Left ventricle myocardium superior (tissue), 1 donor: ENCODE results near the gene FBXL19. TPM values are rescaled to one million over a fixed set of nuclear protein-coding genes. Genes with fewer than 3 reads are reported as not detected.

ENCODE experiments used
- ATAC-seq: fragments of 200-7000 bp; cut with Tn5 transposase; one replicate; pipeline ENCODE4 v1.9.1; 2020; ENCODE audit warnings: mild to moderate bottlenecking, moderate library complexity
- DNase-seq: peaks from one replicate; pipeline ENCODE4 v3.0.0-alpha.2; 2020
- intact Hi-C: fragments of 100-400 bp; cut with micrococcal nuclease; formaldehyde crosslinking; loops from one replicate; pipeline ENCODE4 v1.11.0; 2022
- total RNA-seq: library from RNA; stranded (reverse); fragmentation: NEBNext Ultra II Directional; extraction: Animal tissue kit (Norgen Biotek cat#: 25700); gene quantifications from one replicate; pipeline ENCODE4 v1.2.1, GENCODE V29; 2021
- donor health status: DM: no; HTN: yes; CAD: no; lungs with severe emphysema.

FBXL19 gene
- total RNA-seq, 1 donor from 2014 or later = 5.7 TPM

DNA sequence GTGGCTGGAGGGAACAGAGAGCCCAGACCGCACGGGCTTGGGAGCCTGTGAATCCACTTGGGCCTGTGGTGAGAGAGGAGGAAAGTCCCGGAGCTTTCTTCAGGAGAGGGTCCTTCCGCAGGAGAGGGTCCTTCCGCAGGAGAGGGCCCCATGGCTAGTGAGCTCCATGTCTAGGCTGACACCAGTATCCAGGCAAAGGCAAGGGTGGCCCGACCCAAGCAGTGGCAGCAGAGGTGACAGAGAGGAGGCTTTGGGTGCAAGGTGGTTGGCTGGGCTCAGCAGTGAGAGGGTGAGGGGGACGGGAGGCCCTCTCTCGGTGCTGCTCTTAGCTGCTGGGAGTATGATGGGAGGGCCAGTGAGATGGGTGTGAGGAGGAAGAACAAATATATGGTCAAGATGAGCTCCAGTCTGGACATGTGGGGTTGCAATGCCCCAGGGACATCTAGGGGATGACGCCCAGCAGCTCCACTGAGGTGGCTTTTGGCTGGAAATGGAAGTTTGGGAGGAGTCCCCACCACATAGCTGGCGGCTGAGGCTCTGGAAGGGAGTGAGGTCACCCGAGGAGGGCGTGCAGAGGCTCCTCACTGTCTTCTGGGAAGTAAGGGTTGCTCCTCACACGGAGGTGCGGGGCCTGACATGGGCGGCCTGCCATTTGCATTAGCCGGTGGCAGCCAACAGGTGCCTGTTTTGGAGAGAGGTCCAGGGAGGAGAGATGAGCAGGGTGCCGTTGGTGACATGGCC lies 59.3 kb downstream of the FBXL19 start:
- ATAC-seq (peak; percentile 15), DNase-seq (no peak)
- intact Hi-C loops = loop anchor here (10.0 kb wide), 2 partner anchors 462 to 882 kb away; partner anchors contain the start of gene ZNF843

DNA sequence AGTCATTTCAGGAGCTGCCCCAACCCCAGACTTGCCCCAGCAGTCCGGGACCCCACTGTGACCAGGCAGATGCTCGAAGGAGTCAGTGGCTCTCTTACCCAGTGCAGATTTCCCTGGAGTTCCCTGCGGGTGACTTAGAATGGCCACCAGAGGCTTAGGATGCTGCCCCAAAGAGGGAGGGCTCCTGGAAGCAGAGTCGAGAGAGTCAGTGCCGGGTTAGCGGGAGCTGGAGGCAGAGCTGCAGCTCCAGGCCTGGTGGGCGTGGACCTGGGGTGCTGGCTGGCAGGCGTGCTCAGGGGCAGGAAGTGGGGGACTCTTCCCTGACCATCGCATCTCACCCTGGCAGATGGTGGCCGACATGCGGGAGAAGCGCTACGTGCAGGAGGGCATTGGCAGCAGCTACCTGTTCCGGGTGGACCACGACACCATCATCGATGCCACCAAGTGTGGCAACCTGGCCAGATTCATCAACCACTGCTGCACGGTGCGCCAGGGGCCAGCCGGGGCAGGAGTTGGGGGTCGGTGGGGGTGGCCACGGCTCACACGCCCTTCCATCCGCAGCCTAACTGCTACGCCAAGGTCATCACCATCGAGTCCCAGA lies 60.0 kb downstream of the FBXL19 start:
- intact Hi-C loops = loop anchor here (10.0 kb wide), 2 partner anchors 461 to 881 kb away; partner anchors contain the start of gene ZNF843
- ATAC-seq (no peak), DNase-seq (no peak)

DNA sequence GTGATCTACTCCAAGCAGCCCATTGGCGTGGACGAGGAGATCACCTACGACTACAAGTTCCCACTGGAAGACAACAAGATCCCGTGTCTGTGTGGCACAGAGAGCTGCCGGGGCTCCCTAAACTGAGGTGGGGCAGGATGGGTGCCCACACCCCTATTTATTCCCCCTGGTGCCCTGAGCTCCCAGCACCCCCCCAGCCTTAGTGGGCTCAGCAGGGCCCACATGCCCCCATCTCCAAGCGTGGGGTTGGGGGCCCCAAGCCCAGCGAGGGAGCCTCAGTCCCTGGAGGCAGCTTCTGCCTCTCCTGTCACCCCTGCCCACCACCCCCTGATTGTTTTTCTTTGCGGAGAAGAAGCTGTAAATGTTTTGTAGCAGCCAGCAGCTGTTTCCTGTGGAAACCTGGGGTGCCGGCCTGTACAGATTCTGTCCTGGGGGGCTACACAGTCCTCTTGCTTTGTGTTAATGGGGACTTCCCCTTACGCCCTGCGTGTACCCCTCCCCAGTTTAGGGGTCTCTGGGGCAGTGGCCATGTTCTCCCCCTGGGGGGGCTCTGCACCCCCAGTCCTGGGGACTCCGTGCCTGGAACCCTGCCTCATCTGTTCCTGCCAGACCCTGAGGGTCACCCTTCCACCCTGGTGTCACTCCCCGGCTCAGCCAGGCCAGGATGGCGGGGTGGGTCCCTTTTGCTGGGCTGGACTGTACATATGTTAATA lies 60.7 kb downstream of the FBXL19 start:
- ATAC-seq = no peak
- intact Hi-C loops = loop anchor here (10.0 kb wide), 2 partner anchors 461 to 881 kb away; partner anchors contain the start of gene ZNF843

DNA sequence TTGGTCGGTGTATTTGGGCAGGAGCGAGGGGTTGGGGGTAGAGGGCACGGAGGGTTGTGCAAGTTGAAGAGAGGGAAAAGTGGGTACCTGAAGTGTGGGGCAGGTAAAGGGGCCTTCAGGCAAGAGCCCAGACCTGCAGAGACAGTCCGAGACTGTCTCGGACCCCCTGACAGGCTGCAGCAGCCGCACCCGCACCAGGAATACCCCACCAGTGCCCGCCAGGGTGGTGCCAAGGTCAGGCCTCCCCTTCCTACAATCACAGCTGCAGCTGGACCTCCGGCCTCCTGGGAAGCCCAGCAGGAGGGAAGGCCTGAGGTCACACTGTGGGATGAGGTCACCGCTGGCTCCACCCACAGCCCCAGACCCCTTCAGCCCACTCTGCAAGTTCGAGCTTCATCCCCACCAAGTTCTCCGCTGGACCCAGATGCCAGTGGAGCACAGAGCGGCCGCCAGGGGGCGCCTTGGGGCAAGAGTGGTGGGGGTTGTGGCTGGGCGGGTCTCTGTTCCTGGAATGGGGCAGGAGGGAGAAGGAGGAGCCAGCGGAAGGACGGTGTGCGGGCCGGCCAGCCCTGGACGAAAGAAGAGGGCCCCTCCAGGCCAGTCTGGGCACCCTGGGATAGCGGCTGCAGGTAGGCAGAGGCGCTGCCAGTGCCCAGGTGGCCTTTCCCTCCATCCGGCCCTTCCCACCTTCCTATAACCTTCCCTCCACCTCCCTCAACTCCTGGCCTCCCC lies 61.5 kb downstream of the FBXL19 start, which contains the start of gene HSD3B7:
Gene HSD3B7, plus strand, starts transcription at position 539 of the 732 bp plus-strand sequence. CDS start 452 bp downstream, outside the sequence.
- intact Hi-C loops = loop anchor here (10.0 kb wide), 2 partner anchors 460 to 880 kb away; partner anchors contain the start of gene ZNF843
- DNase-seq = peak; percentile 95
- ATAC-seq = peak; percentile 93

More for the DNA sequence above, 60.7 kb downstream of the FBXL19 start:
- DNase-seq = no peak

DNA sequence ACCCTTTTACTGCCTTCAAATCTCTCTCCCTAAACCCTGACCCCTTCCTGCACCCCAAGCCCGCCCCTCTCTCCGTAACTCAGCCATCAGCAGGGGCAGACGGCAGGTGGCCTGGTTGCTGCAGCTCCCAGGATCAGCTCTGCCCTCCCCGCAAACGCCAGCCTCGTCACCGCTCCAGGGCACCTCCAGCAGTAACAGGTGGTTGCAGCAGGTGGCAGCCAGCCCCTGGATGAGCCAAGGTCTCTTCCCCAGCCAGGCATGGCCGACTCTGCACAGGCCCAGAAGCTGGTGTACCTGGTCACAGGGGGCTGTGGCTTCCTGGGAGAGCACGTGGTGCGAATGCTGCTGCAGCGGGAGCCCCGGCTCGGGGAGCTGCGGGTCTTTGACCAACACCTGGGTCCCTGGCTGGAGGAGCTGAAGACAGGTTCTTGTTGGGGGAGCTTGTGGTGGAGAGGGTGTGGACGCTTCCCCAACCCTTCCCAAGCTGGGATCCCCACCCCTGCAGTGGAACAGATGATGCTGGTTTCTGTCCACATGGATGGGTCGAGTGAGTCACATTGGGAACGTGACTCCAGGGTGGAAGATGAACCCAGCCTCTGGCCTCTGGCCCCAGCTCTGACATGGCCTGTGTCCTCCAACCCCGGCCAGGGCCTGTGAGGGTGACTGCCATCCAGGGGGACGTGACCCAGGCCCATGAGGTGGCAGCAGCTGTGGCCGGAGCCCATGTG lies 62.2 kb downstream of the FBXL19 start:
- ATAC-seq = peak; percentile 45
- peak; percentile 50 for DNase-seq

DNA sequence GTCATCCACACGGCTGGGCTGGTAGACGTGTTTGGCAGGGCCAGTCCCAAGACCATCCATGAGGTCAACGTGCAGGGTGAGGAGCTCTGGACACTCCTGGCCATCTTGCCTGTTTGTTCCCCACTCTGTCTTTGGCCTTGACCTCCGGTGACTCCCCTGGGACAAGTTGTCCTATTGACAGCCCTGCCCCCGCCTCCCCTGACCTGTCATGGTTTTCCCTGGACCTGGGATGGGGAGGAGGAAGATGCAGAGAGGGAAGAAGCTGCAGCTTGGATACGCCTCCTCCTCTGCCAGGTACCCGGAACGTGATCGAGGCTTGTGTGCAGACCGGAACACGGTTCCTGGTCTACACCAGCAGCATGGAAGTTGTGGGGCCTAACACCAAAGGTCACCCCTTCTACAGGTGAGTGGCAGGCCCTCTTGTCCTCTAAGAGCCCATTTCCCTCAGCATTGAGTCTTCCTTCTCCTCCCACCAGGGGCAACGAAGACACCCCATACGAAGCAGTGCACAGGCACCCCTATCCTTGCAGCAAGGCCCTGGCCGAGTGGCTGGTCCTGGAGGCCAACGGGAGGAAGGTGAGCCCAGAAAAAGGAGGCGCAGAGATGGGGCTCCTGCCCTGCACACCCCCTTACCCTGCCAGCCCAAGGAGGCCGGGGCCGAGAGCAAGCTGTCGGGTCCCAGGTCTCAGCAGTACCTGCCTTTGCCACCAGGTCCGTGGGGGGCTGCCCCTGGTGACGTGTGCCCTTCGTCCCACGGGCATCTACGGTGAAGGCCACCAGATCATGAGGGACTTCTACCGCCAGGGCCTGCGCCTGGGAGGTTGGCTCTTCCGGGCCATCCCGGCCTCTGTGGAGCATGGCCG lies 63.0 kb downstream of the FBXL19 start:
- ATAC-seq (no peak), DNase-seq (no peak)
- intact Hi-C loops = loop anchor here (10.0 kb wide), 2 partner anchors 458 to 878 kb away; partner anchors contain the start of gene ZNF843

More for the DNA sequence above, 62.2 kb downstream of the FBXL19 start:
- intact Hi-C loops = loop anchor here (10.0 kb wide), 2 partner anchors 459 to 879 kb away; partner anchors contain the start of gene ZNF843

DNA sequence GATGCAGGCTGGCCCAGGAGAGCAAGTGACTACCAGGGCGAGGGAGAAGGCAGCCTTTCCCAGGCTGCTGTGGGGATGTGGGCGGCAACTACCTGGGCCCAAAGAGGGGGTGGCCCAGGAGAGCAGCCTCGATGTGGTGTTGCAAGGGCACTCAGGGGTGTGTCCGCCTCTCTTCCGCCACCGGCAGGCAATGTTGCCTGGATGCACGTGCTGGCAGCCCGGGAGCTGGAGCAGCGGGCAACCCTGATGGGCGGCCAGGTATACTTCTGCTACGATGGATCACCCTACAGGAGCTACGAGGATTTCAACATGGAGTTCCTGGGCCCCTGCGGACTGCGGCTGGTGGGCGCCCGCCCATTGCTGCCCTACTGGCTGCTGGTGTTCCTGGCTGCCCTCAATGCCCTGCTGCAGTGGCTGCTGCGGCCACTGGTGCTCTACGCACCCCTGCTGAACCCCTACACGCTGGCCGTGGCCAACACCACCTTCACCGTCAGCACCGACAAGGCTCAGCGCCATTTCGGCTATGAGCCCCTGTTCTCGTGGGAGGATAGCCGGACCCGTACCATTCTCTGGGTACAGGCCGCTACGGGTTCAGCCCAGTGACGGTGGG lies 64.3 kb downstream of the FBXL19 start:
- intact Hi-C loops = loop anchor here (10.0 kb wide), 2 partner anchors 457 to 877 kb away; partner anchors contain the start of gene ZNF843
- DNase-seq (no peak), ATAC-seq (no peak)

DNA sequence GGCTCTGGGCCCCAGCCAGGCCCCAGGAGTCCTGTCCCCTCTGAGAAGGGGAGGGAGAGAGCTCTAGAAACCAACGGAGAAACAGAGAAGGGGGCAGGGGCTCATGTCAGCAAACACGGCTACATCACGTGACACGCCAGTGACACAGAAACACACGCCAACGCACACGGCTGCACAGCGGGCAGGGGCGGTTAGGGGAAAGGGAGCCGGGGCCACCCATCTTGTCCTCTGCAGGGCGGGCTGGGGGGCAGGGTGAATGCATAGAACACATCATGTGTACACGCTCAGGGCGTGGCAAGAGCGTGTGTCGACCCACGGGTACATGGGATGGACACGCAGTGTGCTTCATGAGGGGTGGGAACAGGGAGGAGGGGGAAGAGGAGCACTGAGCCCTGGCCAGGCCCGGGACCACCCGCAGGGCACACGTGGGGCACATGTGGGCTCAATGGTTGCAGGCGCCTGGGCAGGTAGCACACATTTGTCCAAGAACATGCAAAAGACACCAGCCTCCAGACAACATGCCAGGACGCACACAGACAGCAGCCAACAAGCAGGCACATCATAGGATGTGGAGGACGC lies 66.2 kb downstream of the FBXL19 start:
- no peak for ATAC-seq
- intact Hi-C loops = loop anchor here (10.0 kb wide), 2 partner anchors 455 to 875 kb away; partner anchors contain the start of gene ZNF843
- no peak for DNase-seq

DNA sequence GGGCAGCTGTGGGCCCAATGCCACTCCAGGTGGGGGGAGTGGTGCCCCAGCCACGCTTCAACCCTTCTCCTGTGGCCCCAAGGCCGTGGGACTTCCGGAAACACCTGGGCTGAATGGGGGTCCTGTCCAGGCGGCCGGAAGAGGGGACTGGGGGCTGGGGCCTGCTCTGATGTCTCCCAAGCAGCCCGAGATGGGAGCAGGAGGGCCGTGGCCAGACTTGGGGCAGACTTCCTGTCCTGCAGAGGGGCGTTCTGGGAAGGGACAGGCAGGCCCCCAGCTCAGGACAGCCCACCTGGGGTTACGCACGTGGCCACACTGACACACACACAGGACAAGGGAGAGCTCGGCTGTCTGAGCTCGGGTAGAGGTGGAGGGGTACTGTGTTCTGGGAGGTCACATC lies 66.7 kb downstream of the FBXL19 start:
- no peak for ATAC-seq
- no peak for DNase-seq
- intact Hi-C loops = no loop called here

DNA sequence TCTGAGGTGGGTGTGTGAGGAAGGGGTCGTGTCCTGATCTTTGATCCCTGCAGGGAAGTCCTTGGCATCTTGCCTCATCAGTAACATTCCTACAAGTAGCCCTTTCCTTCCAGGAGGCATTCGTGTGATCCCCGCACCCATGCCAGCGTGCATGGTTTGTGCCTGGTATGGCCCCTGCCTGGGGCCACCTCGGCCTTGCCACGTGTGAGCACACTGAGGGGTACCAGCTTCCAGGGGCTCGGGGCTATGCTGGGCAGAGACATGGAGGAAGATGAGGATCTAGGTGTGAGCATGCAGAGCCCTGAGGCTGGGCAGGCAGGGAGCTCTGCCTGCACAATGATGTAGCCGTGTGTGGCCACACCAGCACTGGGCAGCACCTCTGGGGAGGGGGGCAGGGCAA lies 67.7 kb downstream of the FBXL19 start:
- intact Hi-C loops = no loop called here
- no peak for DNase-seq
- ATAC-seq = no peak

DNA sequence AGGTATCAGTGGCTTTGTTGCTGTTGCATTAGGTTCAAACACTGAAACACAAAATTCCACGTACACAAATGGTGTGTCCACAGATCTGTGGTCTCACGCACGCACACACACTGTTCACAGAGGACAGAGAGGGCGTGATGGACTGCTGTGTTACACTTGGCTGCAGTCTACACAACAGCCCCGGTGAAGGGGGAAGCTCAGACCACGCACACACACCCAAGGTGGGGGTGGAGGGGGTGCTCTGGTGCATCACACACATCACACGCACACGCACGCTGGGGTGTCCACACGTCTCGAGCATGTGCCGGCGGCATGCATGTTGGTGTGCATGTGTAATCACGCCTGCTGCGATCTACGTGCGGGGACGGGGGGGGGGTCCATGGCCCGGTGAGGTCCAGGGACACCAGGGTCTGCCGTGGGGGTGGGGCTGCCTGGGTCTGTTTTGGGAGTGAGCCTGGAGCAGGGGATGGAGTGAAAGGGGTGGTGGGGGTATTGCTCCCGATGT lies 69.0 kb downstream of the FBXL19 start:
- intact Hi-C loops = no loop called here
- no peak for ATAC-seq
- no peak for DNase-seq

DNA sequence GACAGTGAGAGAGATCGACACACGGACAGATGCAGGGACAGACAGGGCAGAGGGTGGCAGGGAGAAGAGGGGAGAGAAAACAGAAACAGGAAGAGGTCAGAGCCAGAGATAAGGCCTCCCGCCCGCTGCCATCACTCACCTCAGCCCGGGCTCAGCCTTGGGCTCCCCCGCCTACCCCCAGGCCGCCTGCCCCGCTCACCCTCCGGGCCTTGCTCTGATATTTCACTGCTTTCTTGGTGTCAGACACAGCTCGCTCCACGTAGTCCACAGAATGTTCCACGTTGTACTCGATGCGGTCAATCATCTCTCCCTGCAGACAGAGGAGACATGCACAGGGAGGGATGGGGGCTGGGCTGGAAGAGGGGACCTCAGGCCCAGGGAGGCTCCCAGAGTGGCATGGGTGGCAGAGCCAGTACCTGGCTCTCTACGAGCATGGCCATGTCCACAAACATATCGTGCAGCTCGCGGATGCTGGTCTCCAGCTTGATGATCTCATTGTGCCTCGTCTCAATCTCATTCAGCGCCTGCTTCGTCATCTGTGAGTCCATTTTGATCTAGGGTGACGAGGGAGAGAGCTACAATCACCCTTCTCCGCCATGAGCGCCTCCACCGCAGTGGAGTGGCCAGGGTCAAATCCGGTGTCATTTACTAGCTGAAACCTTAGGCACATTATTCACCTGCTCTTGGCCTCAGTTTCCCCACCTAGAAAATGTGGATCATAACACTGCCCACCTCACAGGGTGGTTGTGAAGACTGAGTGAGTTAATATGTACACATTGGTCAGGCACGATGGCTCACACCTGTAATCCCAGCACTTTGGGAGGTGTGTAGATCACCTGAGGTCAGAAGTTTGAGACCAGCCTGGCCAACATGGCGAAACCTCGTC lies 69.8 kb downstream of the FBXL19 start:
- no peak for ATAC-seq
- intact Hi-C loops = no loop called here

DNA sequence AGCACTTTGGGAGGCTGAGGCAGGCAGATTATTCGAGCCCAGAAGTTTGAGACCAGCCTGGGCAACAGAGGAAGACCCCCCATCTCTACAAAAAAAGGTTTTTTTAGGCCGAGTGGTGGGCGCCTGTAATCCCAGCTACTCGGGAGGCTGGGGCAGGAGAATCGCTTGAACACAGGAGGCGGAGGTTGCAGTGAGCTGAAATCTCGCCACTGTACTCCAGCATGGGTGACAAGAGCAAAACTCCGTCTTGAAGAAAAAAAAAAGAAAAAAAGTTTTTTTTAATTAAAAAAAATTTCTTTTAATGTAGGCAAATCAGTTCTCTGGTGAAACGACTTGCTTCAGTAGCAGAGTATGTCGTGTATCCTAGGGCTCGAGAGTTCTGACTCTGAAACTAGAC lies 72.6 kb downstream of the FBXL19 start:
- no peak for ATAC-seq
- no peak for DNase-seq
- intact Hi-C loops = no loop called here

More for the DNA sequence above, 69.8 kb downstream of the FBXL19 start:
- DNase-seq = no peak

DNA sequence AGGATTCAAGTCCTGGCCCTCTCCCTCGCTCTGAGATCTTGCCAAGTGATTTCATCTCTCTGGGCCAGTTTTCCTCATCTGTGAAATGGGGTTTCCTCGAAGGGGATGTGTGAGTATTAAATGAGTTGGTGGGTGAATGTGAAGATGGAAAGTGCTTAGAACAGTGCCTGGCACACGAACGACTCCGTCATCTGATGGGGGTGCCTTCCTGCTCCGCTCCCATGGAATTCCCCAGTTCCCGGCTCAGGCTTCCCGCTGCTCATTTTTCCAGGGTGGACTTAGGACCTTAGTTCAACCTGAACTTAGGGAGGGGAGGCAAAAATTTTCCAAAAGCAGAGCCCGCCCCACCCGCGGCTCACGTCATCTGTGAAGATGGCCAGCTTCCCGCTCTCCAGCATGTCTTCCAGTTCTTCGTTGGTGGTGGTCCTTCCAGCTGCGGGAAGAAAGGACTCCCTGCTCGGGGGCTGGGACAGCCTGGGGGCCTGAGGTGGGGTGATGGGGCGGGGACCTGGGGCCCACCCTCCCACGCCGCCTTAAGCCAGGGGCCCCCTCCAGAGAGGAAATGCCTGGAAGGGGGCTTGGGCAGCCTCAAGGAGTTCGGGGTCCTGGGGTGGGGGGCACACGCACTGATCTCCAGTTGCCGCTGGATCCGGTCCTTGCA lies 73.1 kb downstream of the FBXL19 start:
- intact Hi-C loops = no loop called here
- DNase-seq (no peak), ATAC-seq (peak; percentile 17)
